GM12878 (cell line): Measurements from ENCODE around the gene ITPKB. TPM values are rescaled to one million over a fixed set of nuclear protein-coding genes. Genes with fewer than 3 reads are reported as not detected.
A peak's percentile ranks its signal among the peaks of the same experiment; 100 is the strongest.

Experiments
- ATAC-seq: fragments of 200-7000 bp; cut with Tn5 transposase; 3 replicates; pipeline ENCODE4 v1.9.1; 2020; ENCODE audit warnings: mild to moderate bottlenecking, moderate library complexity
- BruUV-seq: library from RNA; stranded (reverse); fragments of 400-500 nt; replicated peaks from 2 replicates; lab custom pipeline; 2021; lab: Mats Ljungman, UMichigan
- CTCF ChIA-PET: fragments of 300-600 bp; sonication (Branson Sonifier 250); formaldehyde crosslinking; extraction: SDS; loops from one replicate; lab custom pipeline; 2021; ENCODE audit warnings: inconsistent platforms; lab: Yijun Ruan, JAX
- POLR2A ChIA-PET: fragments of 350-600 bp; formaldehyde crosslinking; extraction: SDS; loops from one replicate; lab custom pipeline; 2021; ENCODE audit warnings: inconsistent platforms; lab: Charles Lee
- RAD21 ChIA-PET: fragments of 300-600 bp; sonication (Branson Sonifier 250); formaldehyde crosslinking; loops from one replicate; lab custom pipeline; 2023; ENCODE audit warnings: antibody characterized with exemption; ENCODE audit not compliant: unreplicated experiment; lab: Charles Lee
- SMC1A ChIA-PET: fragments of 300-600 bp; sonication (Branson Sonifier 250); formaldehyde crosslinking; loops from one replicate; lab custom pipeline; 2023; ENCODE audit not compliant: unreplicated experiment, uncharacterized antibody; lab: Charles Lee
- DNase-seq: peaks from one replicate; pipeline ENCODE4 v3.0.0-alpha.2; 2011; ENCODE audit warnings: low read depth, low spot score
- FAIRE-seq: peaks from 3 replicates; lab custom pipeline; 2011; peaks lifted over from hg19 to GRCh38; lab: Jason Lieb, UNC
- H2AFZ ChIP-seq: 2 replicates; pipeline ENCODE4 v1.6.0; 2011; ENCODE audit warnings: low read depth, low read length, control low read depth; ENCODE audit not compliant: control insufficient read depth
- H3K27ac ChIP-seq: 2 replicates; pipeline ENCODE4 v1.5.1; 2011; ENCODE audit warnings: control low read depth; ENCODE audit not compliant: control insufficient read depth, insufficient read depth
- H3K27me3 ChIP-seq, 2 experiments: replicated peaks in 1 of 2; 2 replicates each; pipeline versions ENCODE4 v1.6.0 to v1.6.1; 2011; ENCODE audit warnings: low read length in 1 of 2; ENCODE audit not compliant: control insufficient read depth in 2 of 2, insufficient read depth in 2 of 2
- H3K36me3 ChIP-seq, 2 experiments: 2 replicates each; pipeline ENCODE4 v1.5.1; 2011; ENCODE audit warnings: low read length in 1 of 2; ENCODE audit not compliant: control insufficient read depth in 2 of 2, insufficient read depth in 2 of 2
- H3K4me1 ChIP-seq: 2 replicates; pipeline ENCODE4 v1.6.1; 2011; ENCODE audit warnings: mild to moderate bottlenecking, low read length, moderate library complexity, mixed read lengths; ENCODE audit not compliant: control insufficient read depth, insufficient read depth
- H3K4me2 ChIP-seq: 2 replicates; pipeline ENCODE4 v1.6.0; 2011; ENCODE audit warnings: control low read depth; ENCODE audit not compliant: control insufficient read depth, insufficient read depth
- H3K4me3 ChIP-seq: fragments of 200-600 bp; sonication (generic); 2 replicates; pipeline ENCODE4 v1.5.1; 2016
- H3K79me2 ChIP-seq: 2 replicates; pipeline ENCODE4 v1.6.0; 2011; ENCODE audit warnings: low read length; ENCODE audit not compliant: control insufficient read depth, insufficient read depth
- H3K9ac ChIP-seq: 2 replicates; pipeline ENCODE4 v1.8.0; 2011; ENCODE audit warnings: low read length, control low read depth, mixed read lengths; ENCODE audit not compliant: control insufficient read depth, insufficient read depth
- H3K9me3 ChIP-seq: replicated peaks from 3 replicates; pipeline ENCODE4 v1.5.1; 2011; ENCODE audit warnings: mild to moderate bottlenecking, low read length; ENCODE audit not compliant: control insufficient read depth, insufficient read depth
- H4K20me1 ChIP-seq: 2 replicates; pipeline ENCODE4 v1.6.0; 2011; ENCODE audit not compliant: control insufficient read depth, insufficient read depth
- CHD1 ChIP-seq: IDR thresholded peaks from 2 replicates; pipeline ENCODE4 v1.6.1; 2012; ENCODE audit warnings: low read depth, low read length, improper control_type of control experiment
- HDAC2 ChIP-seq: fragments of 200-600 bp; sonication (generic); IDR thresholded peaks from 2 replicates; pipeline ENCODE4 v1.6.1; 2017
- MEF2B ChIP-seq: fragments of 450-650 bp; IDR thresholded peaks from 2 replicates; pipeline ENCODE4 v1.6.1; 2018; ENCODE audit warnings: mild to moderate bottlenecking, moderate library complexity; ENCODE audit not compliant: partially characterized antibody, poor library complexity, severe bottlenecking
- PKNOX1 ChIP-seq: fragments of 450-650 bp; IDR thresholded peaks from 2 replicates; pipeline ENCODE4 v1.6.1; 2016; ENCODE audit warnings: mild to moderate bottlenecking
- PML ChIP-seq: IDR thresholded peaks from 2 replicates; pipeline ENCODE4 v1.6.1; 2012; ENCODE audit warnings: low read length, inconsistent platforms
- POLR2AphosphoS5 ChIP-seq: IDR thresholded peaks from 2 replicates; pipeline ENCODE4 v1.6.1; 2011; ENCODE audit warnings: mild to moderate bottlenecking, low read length, inconsistent platforms
- RB1 ChIP-seq: fragments of 450-650 bp; formaldehyde crosslinking; IDR thresholded peaks from 2 replicates; pipeline ENCODE4 v1.6.1; 2017; ENCODE audit warnings: mild to moderate bottlenecking, borderline replicate concordance
- REST ChIP-seq: IDR thresholded peaks from 2 replicates; pipeline ENCODE4 v1.6.1; 2012; ENCODE audit warnings: mild to moderate bottlenecking, low read depth, low read length
- SIX5 ChIP-seq: IDR thresholded peaks from 2 replicates; pipeline ENCODE4 v1.6.1; 2011; ENCODE audit warnings: mild to moderate bottlenecking, low read depth, low read length, moderate library complexity; ENCODE audit not compliant: severe bottlenecking
- ZBTB33 ChIP-seq: fragments of 450-650 bp; IDR thresholded peaks from 2 replicates; pipeline ENCODE4 v1.6.1; 2017; ENCODE audit warnings: mild to moderate bottlenecking
- WGBS: methylation state at CpG from one replicate; pipeline ENCODE4 v1.1.6; 2016; ENCODE audit warnings: low lambda C conversion rate; ENCODE audit not compliant: insufficient replicate concordance, insufficient coverage; ENCODE audit errors: missing lambda C conversion rate; 5-methylcytosine and 5-hydroxymethylcytosine counted together
- in situ Hi-C: fragments of 300-500 bp; cut with MboI; formaldehyde crosslinking; loops from 9 replicates; pipeline ENCODE4 v1.14.3; 2018; ENCODE audit warnings: mixed read lengths
- intact Hi-C: fragments of 100-400 bp; cut with micrococcal nuclease; formaldehyde crosslinking; loops from one replicate; pipeline ENCODE4 v1.14.2; 2022; ENCODE audit not compliant: unreplicated experiment
- polyA plus RNA-seq, 11 experiments: library from polyadenylated mRNA; depleted of rRNA in 4 of 11; unstranded in 6 of 11; stranded (reverse) in 5 of 11; fragments of >200 nt; fragmentation: Nextera tagmentation in 4 of 11; fragmentation: Illumina TruSeq in 1 of 11; extraction: Ambion mirVana in 4 of 11; extraction: Trizol in 1 of 11; gene quantifications; 1 replicate in 1 of 11; 2 replicates in 10 of 11; pipeline versions ENCODE4 v1.2.1 to v1.2.3, GENCODE V29; 2011 to 2016; ENCODE audit warnings: inconsistent platforms in 2 of 11, missing spikeins in 2 of 11, low read depth in 1 of 11
- total RNA-seq, 4 experiments: library from RNA; depleted of rRNA in 3 of 4; stranded (reverse); fragments of >200 nt in 3 of 4; fragmentation: Illumina TruSeq in 1 of 4; extraction: Trizol in 1 of 4; gene quantifications; 2 replicates each; pipeline versions ENCODE4 v1.2.1 to v1.2.3, GENCODE V29; 2013 to 2021

ITPKB gene
- total and polyA plus RNA-seq, 10 of the 15 experiments (the other 5 are each of a cell fraction or from before 2014, with no cell fraction given) = 1.3 to 38.7 (median 12.9) TPM

GRCh38 chr1:226704169-226704937, 34.7 kb downstream of the ITPKB start:
- ChIA-PET SMC1A (interaction anchor here (1.0 to 2.8 kb wide), 12 partner anchors 26 to 123 kb away, joined by 3 to 12 read pairs (median 4); partner anchors contain the start of gene ITPKB), POLR2A (interaction anchor here (1.0 to 3.2 kb wide), 4 partner anchors 20 to 50 kb away, joined by 3 to 20 read pairs (median 4); no protein-coding TSS in a partner anchor), RAD21 (interaction anchor here (0.7 to 4.3 kb wide), 9 partner anchors 12 to 121 kb away, joined by 3 to 20 read pairs (median 6); no protein-coding TSS in a partner anchor), CTCF (interaction anchor here (0.7 to 1.9 kb wide), 12 partner anchors 8 to 124 kb away, joined by 3 to 7 read pairs (median 3); partner anchors contain the start of gene ITPKB)
- intact Hi-C loops (no loop called here), in situ Hi-C loops (no loop called here)
- Histone ChIP-seq H3K9me3 (no peaks in the 10 kb centered on the region), H3K36me3 (peaks cover 1 to 8% of the 10 kb centered on the region in 2 experiments; a peak in 3 of 4 replicates), H3K4me3 (0 out of 2 replicates have a peak overlapping the region, but pooled peaks have one; percentile 54), H3K27me3 (no peaks in the 10 kb centered on the region), H2AFZ (no peak overlapping the region), H4K20me1 (no peaks in the 10 kb centered on the region), H3K4me2 (peak overlapping the region; percentile 83), H3K9ac (no peak overlapping the region; the same call in 1 of the 2 replicates), H3K27ac (peak overlapping the region; percentile 92; the same call in 1 of the 2 replicates), H3K4me1 (peaks cover 2% of the 10 kb centered on the region; the same call in 1 of the 2 replicates), H3K79me2 (peaks cover 28% of the 10 kb centered on the region)
- no peak for FAIRE-seq
- 87% methylated on average over 10 of the region's 10 CpGs for WGBS
- ATAC-seq = no peak
- DNase-seq = no peak
- no TSS peak for BruUV-seq
- TF ChIP-seq PKNOX1 (no peak), SIX5 (no peak), HDAC2 (no peak), RB1 (no peak), POLR2AphosphoS5 (no peak), MEF2B (no peak), REST (no peak), ZBTB33 (no peak), PML (no peak), CHD1 (no peak)
